ENCODE data around the gene LRCH2.

DNA sequence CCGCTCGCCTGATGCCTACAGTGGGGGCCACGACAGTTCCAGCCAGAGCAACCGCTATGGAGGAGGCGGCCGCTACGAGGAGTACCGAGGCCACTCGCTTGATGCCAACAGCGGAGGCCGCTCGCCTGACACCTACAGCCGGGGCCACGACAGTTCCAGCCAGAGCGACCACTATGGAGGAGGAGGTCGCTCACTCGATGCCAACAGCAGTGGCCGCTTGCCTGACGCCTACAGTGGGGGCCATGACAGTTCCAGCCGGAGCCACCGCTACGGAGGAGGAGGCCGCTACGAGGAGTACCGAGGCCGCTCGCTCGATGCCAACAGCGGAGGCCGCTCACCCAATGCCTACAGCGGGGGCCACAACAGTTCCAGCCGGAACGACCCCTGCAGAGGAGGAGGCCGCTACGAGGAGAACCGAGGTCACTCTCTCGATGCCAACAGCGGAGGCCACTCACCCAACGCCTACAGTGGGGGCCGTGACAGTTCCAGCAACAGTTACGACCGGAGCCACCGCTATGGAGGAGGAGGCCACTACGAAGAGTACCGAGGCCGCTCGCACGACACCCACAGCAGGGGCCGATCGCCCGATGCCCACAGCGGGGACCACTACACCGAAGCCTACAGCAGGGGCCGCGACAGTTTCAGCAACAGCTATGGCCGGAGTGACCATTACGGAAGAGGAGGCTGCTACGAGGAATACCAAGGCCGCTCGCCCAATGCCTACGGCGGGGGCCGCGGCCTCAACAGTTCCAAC lies 42.2 kb downstream of the LRCH2 start:
- no peak for TF ChIP-seq POLR2AphosphoS5 (IDR thresholded peaks at IDR 0.05)
- TF ChIP-seq, protein P1, sequence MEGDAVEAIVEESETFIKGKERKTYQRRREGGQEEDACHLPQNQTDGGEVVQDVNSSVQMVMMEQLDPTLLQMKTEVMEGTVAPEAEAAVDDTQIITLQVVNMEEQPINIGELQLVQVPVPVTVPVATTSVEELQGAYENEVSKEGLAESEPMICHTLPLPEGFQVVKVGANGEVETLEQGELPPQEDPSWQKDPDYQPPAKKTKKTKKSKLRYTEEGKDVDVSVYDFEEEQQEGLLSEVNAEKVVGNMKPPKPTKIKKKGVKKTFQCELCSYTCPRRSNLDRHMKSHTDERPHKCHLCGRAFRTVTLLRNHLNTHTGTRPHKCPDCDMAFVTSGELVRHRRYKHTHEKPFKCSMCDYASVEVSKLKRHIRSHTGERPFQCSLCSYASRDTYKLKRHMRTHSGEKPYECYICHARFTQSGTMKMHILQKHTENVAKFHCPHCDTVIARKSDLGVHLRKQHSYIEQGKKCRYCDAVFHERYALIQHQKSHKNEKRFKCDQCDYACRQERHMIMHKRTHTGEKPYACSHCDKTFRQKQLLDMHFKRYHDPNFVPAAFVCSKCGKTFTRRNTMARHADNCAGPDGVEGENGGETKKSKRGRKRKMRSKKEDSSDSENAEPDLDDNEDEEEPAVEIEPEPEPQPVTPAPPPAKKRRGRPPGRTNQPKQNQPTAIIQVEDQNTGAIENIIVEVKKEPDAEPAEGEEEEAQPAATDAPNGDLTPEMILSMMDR (IDR thresholded peaks at IDR 0.05 in 8 of 11, conservative IDR thresholded peaks at IDR 0.05 in 3 of 11), result no peak
